T-helper 2 cell treated with Interferon-gamma antibody and Interleukin-4, amounts not matched to agents 100 ng/mL and 5 ng/mL, for 36 hours (primary cell): Measurements from ENCODE around the gene GBGT1. TPM values are rescaled to one million over a fixed set of nuclear protein-coding genes. Genes with fewer than 3 reads are reported as not detected.

ENCODE experiments used
- intact Hi-C: fragments of 100-400 bp; cut with micrococcal nuclease; formaldehyde crosslinking; loops from one replicate; pipeline ENCODE4 v1.15.1; 2023
- total RNA-seq: library from RNA; stranded (reverse); gene quantifications from 2 replicates; pipeline ENCODE4 v1.2.3, GENCODE V29; 2022

GBGT1 gene
- total RNA-seq, 1 donor from 2014 or later: 6.7 TPM

DNA sequence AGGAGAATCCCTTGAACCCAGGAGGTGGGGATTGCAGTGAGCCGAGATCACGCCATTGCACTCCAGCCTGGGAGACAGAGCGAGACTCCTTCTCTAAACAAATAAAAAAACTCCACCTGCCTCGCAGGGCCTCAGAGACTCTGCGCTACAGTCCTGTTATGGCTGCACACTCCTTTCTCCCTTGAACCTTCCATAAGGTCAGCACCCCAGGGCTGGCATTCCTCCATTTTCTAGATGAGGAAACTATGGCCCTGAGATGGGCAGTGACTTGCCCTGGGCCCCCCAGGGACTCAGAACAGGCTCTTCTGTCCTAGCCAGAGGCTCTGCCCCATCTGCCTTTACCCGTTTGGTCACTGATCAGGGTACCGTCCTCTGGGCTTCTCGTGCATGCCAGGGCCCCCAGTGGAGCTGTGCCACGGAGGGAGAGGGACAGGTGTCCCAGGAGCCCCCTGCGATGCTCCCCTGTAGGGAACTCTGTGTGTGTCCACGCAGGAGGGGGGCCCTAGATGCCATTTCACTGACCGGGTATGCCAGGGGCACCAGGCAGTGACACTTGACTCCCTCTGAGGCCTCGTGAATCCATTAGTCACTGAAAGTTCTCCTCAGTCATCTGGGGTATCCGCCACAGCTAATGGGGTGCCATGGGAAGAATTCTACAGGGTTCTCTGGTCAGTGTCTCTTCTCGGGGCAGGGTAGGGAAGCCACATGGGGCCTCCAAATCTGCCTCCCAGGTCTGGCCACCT lies 58.8 kb downstream of the GBGT1 start:
- intact Hi-C loops: no loop called here

DNA sequence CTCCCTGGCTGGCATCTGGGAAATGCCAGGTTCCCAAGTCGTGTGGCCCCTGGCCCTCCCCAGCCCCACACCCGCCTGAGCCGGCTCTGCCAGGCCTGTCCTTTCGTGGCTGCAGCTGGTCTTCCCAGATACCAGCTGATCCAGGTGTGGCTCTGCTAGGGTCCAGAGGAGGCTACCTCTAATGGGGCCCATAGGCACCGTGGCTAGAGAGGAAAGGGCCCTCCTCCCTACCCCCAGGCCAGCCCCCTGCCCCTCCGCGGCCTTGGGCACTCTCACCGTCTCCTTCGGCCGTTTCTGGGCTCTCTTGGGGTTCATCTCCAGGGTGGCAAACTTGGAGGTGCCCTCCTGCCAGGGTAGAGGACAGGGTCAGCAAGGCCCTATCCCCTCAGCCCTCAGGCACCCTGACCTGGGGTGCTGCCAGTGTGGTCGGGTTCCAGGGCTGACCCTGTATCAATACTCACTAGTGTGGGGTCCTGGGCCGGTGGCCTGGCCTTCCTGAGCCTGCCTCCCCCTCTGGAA lies 59.7 kb downstream of the GBGT1 start:
- intact Hi-C loops: loop anchor here (1.0 kb wide), 1 partner anchor 40 kb away; no protein-coding TSS in a partner anchor

- intact Hi-C loops: loop anchor here (1.0 kb wide), 1 partner anchor 41 kb away; no protein-coding TSS in a partner anchor
These were observed 60.3 kb downstream of the GBGT1 start for GRCh38 chr9:133103183-133103986.

Other genes with a start within 250 kb of the GBGT1 start
- gene TSC1, start 219.3 kb downstream of the GBGT1 start, total RNA-seq: 30.7 and 34.3 TPM in 2 replicates
- not detected in 2 replicates for gene GFI1B, start 185.2 kb downstream of the GBGT1 start, total RNA-seq
- 79.1 and 79.2 TPM in 2 replicates for gene GTF3C5, start 132.9 kb downstream of the GBGT1 start, total RNA-seq
- 2.5 TPM in 2 replicates for gene CEL, start 101.9 kb downstream of the GBGT1 start, total RNA-seq
- 65.7 and 70.0 TPM in 2 replicates for gene RALGDS, start 42.7 kb downstream of the GBGT1 start, total RNA-seq
- gene OBP2B, start 45.3 kb upstream of the GBGT1 start, total RNA-seq: not detected in 2 replicates
- 2.0 and 3.2 TPM in 2 replicates for gene ABO, start 111.3 kb upstream of the GBGT1 start, total RNA-seq
- gene SURF6, start 172.3 kb upstream of the GBGT1 start, total RNA-seq: 17.9 and 19.0 TPM in 2 replicates
- gene MED22, start 184.2 kb upstream of the GBGT1 start, total RNA-seq: 27.0 and 27.9 TPM in 2 replicates
- gene RPL7A, start 184.3 kb upstream of the GBGT1 start, total RNA-seq: 2,139 and 2,222 TPM in 2 replicates
- 40.3 and 40.9 TPM in 2 replicates for gene SURF1, start 192.6 kb upstream of the GBGT1 start, total RNA-seq
- 14.5 and 16.0 TPM in 2 replicates for gene SURF2, start 192.6 kb upstream of the GBGT1 start, total RNA-seq
- gene SURF4, start 212.1 kb upstream of the GBGT1 start, total RNA-seq: 203 and 205 TPM in 2 replicates
- gene STKLD1, start 212.5 kb upstream of the GBGT1 start, total RNA-seq: 0.59 and 1.1 TPM in 2 replicates